COLO829 (cell line): ENCODE measurements around the gene CARS2.
A peak's percentile ranks its signal among the peaks of the same experiment; 100 is the strongest.
"Not testable (repeated sequence)": the region's sequence is repeated elsewhere in the genome, so short reads cannot be mapped to it uniquely, and the experiment has no call there.

ENCODE experiments used
- DNase-seq: peaks from one replicate; pipeline ENCODE4 v3.0.0; 2012; ENCODE audit warnings: low spot score

CARS2 gene

GRCh38 chr13:110637275-110637674 is 68.6 kb downstream of the CARS2 start:
- no peak for DNase-seq

GRCh38 chr13:110636701-110637201 is 69.2 kb downstream of the CARS2 start:
- no peak for DNase-seq

DNA sequence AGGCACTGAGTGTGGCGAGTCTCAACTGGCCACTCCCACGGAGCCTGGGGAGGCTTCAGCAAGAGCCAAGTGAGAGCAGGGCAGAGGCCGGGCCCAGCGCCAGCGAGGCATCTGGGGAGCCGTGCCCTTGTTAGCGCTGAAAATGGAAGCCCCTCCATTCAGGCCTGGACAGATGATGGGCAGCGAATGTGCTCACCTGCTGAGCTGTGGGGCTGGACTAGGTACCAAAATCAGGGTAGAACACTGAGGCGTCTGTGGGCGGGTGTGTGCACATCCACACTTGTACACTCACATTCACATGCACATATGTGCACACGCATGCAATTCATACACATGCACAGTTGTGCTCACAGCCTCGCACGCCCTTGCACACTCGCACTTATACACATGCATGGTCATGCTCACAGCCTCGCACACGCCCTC is 69.9 kb downstream of the CARS2 start:
- no peak for DNase-seq

DNA sequence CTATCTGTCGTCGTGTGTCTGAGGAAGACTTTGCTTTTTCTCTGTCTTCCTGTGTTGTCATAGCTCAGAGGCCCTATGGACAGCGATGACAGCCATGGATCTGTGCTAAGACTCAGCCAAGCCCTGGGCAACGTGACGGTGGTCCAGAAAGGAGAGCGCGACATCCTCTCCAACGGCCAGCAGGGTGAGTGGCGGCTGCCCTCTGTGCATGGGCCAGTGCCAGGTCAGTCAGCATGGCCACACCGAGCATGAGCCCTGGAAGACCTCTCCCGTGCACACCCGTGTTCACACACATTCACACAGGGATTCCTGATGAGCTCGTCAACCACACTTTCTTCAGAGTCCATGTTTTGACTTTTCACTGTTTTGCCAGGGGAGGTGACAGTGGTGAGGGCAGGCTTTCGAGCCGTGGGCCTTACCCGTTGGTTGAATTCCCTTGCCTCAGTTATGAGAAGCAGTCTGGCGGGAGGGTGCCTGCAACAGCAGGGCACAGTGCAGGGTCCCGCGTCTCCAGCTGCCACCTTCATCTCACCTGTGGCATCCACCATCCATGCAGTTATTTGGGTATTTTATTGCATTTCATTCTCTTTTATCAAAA is 70.4 kb downstream of the CARS2 start:
- DNase-seq, result no peak

DNA sequence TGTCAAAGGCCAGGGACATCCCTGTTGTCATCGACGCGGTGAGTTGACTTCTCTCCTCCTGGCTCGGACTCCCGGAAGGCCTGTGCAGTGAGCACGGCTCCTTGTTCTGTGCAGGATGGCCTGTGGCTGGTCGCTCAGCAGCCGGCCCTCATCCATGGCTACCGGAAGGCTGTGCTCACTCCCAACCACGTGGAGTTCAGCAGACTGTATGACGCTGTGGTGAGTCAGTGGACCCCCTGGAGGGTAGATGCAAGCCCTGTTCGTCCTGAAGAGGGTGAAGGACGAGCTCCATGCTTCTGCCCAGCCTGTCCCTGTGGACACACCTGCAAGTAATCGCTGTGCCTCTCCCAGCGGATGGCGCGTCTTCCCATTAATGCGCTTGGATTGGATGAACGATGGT is 71.4 kb downstream of the CARS2 start:
- DNase-seq, result no peak

DNA sequence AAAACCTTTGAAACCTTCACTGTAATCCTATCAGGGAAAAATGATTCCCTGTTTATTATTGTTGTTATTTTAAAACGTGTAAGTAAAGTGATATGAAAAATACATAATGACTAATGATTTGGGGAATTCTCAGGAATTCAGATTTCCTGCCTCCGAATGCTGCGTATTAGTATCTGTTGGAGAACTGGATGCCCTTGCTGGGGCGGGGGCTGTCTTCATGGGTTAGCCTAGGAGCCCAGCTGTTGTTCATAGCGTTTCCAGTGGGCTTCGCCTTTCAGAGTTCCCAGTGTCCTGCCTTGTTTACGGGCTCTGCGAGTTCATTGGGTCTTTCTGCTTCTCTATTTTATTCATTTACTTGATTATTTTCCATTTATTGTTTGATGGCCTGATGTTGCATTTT is 72.1 kb downstream of the CARS2 start:
- no peak for DNase-seq

DNA sequence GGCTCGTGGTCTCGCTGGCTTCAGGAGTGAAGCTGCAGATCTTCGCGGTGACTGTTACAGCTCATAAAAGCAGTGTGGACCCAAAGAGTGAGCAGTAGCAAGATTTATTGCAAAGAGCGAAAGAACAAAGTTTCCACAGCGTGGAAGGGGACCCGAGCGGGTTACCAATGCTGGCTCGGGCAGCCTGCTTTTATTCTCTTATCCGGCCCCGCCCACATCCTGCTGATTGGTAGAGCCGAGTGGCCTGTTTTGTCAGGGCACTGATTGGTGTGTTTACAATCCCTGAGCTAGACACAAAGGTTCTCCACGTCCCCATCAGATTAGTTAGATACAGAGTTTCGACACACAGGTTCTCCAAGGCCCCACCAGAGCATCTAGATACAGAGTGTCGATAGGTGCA is 73.7 kb downstream of the CARS2 start:
- DNase-seq, result not testable (repeated sequence)

GRCh38 chr13:110630566-110631119 is 75.3 kb downstream of the CARS2 start:
- DNase-seq, result no peak

DNA sequence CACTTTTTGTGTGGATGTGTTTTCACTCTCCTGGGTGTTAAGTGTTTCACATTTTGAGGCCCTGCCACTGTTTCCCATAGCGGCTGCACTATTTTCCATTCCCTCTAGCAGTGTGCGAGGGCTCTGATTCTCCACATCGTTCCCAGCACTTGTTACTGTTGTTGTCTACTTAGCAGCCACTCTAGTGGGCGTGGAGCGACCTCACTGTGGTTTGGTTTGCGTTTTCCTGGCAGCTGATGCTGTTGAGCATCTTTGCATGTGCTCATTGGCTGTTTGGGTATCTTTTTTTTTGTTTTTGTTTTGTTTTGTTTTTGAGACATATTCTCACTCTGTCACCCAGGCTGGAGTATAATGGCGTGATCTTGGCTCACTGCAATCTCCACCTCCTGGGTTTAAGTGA is 76.2 kb downstream of the CARS2 start:
- no peak for DNase-seq

DNA sequence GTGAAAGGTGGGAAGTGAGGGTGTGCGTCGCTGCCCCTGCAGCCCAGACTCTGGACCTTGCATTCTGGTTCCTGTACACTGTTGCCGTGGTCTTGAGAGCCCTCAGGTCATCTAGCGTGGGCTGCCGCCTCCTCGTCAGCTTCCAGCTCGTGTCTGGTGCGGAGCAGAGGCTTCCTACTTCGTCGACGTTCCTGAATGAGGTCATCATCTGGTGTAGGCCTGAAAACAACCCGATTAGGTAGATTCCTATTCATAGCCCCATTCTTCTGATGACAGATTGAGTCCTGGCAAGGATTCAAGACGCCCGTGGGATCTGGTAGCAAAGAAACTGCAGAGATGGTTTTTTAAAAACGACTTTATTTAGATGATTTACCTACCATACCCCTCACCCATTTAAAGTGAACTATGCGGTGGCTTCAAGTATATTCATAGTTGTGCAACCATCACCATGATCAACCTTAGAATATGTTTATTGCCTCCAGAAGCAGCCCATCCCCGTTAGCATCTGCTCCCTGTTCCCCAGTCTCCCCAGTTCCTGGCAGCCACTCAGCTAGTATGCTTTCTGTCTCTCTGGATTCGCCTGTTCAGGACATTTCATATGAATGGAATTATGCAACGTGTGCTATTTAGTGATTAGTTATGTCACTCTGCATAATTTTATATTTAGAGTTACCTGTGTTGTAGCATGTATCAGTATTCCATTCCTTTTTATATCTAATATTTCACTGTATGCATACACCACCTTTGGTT is 76.8 kb downstream of the CARS2 start:
- DNase-seq, result no peak

DNA sequence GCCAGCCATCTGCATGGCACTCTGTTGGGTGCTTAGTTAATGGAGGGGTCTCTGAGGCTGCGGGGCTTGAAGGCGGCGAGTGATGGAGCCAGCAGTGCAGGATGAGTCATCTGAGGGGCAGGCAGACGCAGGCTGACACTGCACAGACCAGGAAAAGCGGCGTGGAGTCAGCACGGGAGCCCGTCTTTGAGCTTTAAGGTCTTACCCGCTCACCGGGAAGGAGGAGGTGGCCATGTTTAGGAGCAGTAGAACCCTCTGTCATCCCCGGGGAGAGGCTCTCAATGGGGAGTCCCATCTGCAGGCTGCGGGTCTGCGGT is 77.5 kb downstream of the CARS2 start:
- DNase-seq, result no peak

- DNase-seq, result no peak
Observed at GRCh38 chr13:110627761-110628476, 78.0 kb downstream of the CARS2 start.

GRCh38 chr13:110627351-110627750 is 78.6 kb downstream of the CARS2 start:
- DNase-seq, result no peak

- DNase-seq, result no peak
Observed at GRCh38 chr13:110626521-110626920, 79.4 kb downstream of the CARS2 start.

DNA sequence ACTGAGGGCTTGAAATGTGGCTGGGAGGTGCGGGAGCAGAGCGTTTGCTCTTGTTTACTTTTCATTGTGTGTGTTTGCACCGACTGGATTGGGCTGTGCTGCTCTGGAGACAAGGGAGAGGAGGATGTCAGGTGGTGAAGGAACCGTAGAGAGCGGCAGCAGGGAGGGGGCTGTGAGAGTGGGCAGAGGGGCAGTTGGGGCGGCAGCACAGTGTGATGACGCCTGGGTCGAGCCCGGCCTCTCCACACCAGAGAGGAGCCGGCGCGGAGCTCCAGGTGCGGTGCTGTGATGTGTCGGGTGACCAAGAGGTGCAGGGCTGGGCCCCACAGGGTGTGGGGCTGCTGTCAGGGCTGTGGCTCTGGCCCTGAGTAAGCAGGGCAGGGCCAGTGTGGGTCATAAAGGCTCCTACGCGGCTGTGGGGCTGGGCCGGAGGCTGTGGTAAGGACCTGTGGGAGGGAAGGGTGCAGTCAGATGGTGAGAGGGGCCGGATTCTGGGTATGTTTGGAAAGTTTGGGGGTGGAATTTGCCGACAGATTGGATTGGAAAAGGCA is 80.1 kb downstream of the CARS2 start:
- DNase-seq, result no peak

DNA sequence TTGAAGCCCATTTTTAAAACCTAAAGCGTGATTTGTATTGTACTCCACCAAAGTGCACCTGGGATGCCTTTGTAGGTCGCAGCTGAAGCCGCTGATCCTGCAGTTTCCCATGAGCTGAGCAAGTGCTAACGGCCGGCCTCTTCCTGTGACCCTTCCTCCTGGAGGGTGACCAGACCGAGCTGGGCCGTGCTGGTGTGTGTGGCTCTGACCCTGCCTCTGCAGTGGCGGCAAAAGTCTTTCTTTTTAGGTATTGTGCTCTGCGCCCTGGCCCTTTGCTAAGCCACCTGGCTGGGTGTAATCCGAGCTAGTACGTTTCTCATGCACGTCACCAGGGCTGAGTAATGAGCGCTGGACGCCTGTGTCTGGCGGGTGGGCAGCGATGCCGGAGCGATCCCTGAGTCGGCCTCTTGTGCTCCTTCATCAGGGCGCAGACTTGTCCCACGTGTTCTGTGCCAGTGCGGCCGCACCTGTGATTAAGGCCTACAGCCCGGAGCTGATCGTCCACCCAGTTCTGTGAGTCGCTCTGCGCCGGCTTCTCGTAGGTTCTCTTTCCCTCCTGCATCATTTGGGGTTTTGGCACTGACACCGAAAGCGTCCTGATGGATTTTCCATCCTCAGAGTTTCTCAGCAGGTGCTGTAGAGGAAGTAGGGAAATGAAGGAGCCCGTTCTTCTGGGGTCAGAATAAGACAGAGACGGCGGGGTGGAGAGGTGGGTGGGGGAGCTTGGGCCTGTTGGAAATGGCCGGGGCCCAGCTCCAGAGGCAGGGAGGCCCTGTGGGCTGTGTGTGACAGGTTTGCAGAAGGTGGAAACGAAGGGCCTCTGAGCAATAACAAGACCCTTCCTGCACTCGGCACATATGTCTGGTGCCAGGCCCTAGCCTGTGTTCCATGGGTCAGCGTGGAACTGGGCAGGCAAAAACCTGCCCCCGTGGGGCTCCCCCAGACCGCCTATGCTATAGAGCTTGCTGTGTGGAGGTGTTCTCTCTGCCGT is 80.9 kb downstream of the CARS2 start:
- DNase-seq, result no peak

GRCh38 chr13:110620596-110620995 is 85.3 kb downstream of the CARS2 start:
- DNase-seq, result peak; percentile 55

- no peak for DNase-seq
Observed at GRCh38 chr13:110618780-110619179, 87.1 kb downstream of the CARS2 start.

- DNase-seq, result no peak
Observed at GRCh38 chr13:110618167-110618566, 87.7 kb downstream of the CARS2 start.

DNA sequence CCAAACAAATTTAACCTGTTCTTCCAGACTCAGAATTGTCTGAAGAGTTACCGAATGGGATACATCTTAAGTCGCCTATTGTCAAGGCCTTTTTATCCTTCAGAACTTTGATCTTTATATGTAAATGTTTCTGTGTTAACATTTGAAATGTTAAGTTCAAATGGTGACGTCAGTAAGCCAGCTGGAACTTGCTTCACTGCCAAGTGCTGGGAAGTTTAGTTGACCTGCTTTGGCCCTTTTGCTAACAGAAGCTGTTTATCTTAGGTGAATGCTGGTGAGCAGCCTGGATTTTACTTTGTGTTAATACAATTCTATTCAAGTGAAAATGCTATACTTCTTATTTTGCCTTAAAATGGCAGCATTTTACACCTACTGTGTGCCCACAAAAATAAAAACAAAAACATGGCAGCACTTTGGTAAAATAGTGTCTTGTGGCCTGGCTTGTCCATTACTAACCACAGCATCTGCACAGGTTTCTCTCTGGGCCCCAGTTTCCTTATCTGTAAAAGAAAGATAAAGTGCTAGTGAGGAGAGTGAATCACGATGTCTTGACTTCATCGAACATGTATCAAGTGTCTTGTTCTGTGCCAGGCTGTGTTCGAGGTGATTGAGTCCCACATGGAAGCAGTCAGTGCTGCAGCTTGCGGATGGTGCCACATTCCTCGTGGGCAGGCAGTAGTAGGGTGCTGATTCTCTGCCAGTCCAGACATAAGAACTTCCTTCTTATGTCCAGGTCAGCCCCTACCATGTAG is 88.4 kb downstream of the CARS2 start:
- DNase-seq, result no peak
